Activated CD4-positive, alpha-beta T cell treated with anti-CD3 and anti-CD28 coated beads for 1 hour (primary cell): ENCODE results near the gene MAP2K2.
"Not testable (repeated sequence)": the region's sequence is repeated elsewhere in the genome, so short reads cannot be mapped to it uniquely, and the experiment has no call there.

Experiments used
- DNase-seq: peaks from one replicate; pipeline ENCODE4 v3.0.0-alpha.2; 2020

Gene MAP2K2

DNA sequence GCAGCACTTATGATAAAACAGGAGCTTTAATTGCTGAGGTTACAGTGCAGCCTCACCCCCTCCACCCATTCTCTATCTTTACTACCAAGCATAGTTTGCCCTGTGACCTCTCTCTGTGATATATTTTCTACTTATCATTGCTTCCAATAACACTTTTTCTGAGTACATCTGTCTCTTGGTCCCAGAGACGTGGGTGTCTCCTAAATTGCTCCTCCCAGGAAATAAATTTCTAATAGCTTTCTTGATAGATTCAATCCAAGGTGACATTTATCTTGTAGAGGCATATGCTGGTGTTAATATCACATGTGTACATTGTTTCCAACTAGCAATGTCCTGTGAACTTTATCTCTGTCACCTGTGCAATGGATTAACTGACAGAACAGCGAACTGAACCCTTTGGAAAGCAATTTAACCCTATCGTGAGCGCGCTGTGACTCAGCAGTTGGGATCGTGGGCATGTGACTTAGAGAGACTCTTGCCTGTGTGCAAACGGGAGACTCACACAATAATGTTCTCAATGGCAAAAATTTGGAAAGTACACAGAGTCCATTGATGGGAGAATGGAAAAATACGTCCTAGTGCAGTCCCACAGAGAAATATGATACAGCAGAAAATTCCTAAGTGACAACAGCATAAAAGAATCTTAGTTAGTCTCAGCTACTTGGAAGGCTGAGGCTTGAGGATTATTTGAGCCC is 7.0 kb upstream of the MAP2K2 start:
- no peak for DNase-seq

DNA sequence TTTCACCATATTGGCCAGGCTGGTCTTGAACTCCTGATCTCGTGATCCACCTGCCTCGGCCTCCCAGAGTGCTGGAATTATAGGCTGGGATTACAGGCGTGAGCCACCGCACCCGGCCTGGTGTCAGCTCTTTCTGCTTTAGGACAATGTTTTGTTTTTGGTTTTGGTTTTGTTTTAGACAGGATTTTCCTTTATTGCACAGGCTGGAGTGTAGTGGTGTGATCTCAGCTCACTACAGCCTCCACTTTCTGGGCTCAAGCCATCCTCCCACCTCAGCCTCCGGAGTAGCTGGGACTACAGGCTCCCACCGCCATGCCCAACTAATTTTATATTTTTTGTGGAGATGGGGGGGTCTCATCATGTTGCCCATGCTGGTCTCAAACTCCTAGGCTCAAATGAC is 5.1 kb upstream of the MAP2K2 start:
- not testable (repeated sequence) for DNase-seq

DNA sequence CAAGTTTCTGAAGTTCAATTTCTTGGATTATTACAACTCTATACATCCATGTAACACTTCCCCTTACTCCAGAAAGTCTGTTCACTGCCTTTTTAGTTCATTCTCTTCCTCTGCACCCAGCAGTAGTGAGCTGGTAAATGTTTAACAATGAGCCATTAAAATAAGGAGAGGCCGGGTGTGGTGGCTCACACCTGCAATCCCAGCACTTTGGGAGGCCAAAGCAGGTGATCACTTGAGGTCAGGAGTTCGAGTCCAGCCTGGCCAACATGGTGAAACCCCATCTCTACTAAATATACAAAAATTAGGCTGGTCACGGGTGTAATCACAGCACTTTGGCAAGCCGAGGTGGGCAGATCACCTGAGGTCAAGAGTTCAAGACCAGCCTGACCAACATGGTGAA is 3.4 kb upstream of the MAP2K2 start:
- not testable (repeated sequence) for DNase-seq

DNA sequence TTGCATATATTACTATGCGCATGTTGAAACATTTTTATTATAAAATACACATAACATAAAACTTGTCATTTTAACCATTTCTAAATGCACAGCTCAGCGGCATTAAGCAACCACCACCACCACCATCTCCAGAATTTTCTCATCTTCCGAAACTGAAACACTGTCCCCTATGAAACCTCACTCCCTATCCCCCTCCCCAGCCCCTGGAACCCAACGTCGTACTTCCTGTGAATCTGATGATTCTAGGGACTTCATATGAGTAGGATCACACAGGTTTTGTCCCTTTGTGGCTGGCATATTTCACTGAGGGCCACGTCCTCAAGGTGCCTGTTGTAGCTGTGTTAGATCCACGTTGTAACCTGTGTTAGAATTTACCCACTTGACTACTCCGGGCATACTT is 716 bp upstream of the MAP2K2 start:
- DNase-seq = no peak

DNA sequence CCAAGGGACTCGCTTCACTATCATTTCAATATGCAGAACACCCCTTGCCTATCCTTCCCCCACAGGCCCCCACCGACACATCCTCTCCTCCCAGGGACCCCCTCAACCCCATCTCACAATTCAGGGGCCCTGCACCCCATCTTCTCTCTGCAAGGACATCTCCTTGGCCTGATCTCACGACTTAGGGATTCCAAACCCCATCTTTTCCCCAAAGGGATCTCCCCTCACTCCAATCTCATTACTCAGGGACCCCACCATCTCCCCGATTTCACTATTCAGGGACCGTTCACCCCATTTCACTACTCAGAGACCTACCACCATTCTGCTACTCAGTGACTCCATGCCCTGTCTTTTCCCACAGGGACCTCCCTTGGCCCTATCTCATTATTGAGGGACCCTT is 1.4 kb downstream of the MAP2K2 start:
- no peak for DNase-seq

DNA sequence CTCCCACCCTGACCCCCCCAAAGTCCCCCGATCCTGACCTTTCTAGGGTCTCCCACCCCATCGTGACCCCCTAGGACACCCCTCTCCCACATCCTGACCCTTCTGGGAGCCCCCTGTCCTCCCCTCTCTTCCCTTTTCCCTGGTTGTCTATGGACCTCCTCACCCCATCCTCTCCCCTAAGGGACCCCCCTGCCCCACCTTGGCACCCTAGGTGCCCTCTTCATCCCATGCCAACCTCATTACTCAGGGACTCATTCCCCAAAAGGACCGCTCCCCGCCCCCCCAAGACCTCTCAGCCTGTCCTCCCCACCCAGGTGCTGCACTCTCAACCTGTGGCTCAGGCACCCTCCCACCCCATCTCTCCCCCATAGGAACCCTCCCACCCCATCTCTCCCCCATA is 2.1 kb downstream of the MAP2K2 start:
- no peak for DNase-seq

DNA sequence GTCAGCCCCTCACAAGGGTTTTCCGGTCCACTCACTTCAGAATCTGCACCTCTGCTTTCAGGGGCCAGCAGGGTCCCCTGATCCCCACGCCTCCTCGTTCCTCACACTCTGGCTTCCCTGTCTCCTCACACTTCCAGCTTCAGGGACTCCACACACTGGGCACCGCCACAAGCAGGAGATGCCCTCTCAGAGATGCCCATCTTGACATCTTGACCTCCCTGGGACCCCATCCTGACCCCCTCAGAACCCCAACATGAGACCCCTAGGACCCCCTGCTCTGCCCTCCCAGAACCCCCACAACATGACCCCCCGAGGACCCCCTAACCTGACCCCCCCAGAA is 2.7 kb downstream of the MAP2K2 start:
- no peak for DNase-seq

DNA sequence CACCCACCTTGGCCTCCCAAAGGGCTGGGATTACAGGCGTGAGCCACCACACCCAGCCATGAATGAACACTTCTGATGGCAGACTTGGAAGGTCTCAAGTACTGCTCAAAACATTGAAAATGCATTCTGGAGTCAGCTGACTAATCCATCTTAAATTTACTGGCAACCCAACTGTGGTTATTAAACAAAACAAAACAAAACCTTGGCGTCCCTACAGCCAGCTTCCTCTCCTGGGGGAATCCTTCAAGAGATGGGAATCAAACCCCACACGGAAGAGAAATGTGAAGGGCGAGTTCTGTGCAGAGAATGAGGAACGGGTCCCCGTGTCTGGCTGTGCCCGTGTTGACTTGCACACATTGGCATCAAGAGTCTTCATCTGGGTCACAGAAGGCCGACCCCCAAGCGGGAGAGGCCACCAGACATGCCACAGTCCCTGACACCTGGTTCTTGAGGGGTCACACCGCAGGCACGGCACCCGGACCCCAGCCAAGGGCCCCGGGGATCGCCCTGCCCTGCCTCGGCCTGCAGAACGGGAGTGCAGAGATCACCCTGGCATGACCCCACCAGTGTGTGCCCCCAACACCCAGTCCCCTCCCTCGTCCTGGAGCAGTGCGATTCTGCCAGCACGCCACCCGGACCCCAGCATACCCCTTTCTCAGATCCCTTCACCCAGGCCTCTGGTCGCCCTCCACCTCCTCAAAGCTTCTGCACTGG is 3.2 kb downstream of the MAP2K2 start:
- DNase-seq = no peak

DNA sequence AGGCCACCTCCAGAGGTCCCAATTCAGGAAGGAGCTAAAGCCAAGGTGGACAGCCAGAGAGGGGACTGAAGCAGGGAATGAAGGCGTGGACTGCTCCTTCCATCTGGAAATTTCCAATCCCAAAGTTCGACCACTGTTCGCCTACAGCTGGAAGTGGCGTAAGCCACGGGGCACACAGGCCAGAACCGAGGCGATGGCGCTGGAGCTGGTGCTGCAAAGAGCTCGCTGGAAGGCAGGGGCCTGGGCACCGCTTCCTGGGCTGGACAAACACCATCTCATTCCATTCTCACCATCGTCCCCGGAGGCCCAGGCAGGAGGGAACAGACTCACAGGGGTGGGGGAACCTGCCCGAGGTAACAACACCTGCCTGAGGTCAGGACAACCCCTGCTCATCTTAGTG is 4.2 kb downstream of the MAP2K2 start:
- no peak for DNase-seq

DNA sequence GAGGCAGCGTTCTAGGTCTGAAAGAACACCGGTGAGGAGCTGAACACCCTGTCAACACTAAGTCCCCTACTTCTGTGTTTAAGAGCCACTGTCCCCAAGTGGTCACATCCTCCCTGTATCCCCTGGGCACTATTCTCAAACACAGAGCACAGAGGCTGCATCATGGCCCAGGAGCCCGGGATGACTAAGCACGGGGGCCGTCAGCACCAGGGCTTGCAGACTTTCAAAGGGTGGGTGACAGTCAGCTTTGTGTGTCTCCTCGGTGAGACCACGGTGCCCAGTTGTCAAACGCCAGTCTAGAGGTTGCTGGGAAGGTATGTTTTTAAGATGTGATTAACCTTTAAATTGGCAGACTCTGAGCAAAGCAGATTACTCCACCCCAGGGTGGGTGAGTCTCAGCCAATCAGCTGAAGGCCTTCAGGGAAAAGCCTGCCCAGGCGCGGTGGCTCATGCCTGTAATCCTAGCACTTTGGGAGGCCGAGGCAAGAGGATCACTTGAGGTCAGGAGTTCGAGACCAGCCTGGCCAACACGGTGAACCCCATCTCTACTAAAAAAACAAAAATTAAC is 8.0 kb downstream of the MAP2K2 start:
- DNase-seq = no peak

DNA sequence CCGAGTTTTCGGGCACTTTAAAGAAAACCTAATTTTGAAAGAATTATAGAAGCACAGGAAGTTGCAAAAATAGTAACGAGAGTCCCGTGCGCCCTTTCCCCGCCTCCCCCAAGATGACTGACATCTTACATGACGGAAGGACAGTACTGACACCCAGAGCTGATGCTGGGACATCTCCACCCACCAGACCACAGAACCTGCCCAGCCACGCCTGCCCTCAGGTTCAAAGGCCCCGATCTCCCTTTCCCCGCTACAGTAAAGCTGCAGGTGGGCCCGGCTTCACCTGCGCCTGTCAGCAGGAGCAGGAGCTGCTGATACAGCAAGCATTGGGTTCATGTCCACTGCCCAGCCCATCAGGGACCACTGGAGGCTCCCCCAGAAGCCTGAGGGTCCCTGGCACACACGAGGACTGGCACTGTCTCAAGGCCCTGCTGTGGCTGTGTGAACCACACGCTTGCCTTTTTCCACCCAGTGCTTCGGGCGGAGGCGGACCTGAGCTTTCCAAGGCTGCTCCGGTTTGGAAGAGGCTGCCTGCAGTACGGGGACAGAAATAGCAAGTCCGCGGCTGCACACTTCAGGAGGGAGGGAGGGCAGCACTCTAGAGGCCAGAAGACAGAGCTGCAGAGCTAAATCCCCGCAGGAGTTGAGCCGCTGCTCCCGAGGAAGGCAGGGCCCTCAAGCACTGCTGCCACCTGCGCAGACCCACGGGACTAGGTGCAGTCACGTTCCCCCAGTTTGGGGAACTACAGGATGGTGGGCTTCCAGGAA is 8.7 kb downstream of the MAP2K2 start:
- peak; percentile 43 for DNase-seq

DNA sequence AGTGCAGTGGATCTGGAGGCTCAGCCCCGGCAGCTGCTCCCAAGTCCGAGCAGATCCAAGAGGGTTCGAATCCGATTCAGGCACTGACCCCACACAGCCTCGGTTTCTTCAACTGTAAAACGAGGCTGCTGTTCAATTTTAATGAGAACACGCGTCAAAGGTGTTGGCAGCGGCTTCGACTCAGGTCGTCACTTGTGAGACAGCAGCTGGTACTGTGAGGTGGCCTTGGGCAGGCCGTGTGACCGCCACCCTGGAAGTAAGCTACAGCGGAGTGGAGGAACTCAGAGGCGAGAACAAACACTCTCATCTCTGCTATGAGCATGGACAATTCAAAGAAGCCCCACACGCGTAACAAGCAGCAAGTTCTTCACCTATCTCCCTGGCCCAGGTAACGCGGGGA is 9.7 kb downstream of the MAP2K2 start:
- DNase-seq = no peak

DNA sequence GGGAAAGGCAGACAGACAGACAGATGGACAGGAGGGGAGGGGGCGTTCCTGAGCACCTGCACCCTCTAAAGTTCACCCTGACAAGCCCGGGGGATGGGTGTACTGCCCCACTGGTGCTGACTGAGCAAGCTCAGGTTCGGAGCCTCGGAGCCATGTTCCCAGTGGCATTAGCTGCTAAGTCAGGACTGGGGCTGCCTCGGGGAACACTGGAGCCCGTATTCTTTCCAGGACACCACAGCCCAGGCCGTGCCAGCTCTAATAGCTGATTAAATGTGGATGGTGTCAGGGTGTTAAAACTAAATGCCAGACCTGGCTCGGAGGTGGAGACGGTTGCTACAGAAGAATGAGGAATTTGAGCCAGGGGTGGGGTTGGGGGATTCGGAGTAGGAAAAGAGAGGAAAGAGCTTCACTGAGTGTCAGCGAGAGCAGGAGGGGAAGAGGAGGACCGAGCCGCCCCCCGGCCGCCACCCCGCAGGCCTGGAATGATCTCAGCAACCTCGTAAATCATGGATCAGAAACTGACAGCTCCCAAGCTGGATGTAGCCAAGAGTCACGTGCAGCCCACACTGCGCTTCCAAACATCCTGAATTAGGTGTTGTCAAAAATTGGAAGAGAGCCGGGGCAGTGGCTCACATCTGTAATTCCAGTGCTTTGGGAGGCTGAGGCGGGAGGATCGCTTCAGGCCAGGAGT is 10.4 kb downstream of the MAP2K2 start:
- no peak for DNase-seq

DNA sequence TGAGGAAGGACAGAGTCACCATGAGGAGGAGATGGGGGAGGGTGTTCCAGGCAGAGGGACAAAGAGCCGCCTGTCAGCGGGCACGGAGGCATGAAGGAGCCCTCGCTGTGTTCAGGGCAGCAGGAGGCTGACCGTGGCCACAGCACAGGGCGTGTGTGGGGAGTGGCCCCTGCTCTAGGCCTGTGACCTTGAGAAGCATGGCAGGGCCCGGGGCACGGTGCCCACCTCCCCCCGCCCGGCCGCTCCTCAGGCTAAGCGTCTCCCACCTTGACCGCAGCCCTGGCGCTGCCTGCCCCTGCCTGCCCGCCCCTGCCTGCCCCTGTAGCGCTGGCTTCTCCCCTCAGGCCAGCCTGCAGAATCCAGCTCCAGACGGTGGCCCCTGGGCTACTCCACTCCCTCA is 11.6 kb downstream of the MAP2K2 start:
- no peak for DNase-seq

DNA sequence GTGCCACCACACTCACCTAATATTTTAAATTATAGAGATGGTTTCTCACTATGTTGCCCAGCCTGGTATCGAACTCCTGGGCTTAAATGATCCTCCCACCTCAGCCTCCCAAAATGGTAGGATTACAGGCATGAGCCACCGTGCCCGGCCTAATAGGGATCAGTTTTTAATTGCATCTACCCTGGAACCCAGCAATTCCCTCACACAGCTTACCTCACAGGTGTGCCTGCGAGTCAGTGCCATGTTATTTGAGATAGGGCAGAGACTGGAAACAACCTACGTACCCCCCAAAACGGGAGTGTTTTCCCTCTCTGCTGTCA is 14.3 kb downstream of the MAP2K2 start:
- DNase-seq = no peak

DNA sequence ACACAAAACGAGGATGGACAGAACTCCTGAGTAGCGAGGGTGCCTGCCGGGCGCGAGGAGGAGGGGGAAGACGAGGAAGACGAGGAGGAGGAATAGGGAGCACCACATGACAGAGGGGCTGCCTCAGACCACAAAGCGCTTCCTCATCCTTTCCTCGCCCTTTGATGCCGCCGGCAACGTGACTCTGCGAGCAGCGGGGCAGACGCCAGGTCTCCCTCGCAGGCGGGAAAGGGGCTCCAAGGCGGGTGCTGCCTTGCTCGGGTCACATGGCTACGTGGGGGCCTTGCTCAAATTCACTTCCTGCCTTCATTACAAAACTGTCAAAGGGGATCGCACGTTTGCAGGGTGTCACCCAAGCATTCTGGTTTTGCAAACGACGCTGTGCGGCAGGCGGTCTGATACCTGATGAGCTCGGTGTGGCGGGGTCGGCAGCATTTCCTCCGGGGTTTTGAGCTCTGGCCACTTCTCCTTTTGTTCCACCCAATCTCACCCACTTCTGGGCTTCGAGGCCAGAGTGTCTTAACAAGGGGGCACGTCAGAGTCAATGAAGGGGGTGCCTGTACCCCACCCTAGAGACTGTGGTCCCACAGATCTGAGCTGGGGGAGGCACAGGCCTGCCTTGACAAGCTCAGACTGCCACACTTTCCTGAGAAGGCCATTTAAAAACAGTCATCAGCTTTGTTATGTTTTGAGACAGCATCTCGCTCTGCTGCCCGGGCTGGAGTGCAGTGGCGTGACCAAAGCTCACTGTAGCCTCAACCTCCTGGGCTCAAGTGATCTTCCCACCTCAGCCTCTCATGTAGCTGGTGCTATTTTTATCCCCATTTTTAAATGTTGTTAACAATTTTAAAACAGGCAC is 14.9 kb downstream of the MAP2K2 start:
- peak; percentile 49 for DNase-seq

DNA sequence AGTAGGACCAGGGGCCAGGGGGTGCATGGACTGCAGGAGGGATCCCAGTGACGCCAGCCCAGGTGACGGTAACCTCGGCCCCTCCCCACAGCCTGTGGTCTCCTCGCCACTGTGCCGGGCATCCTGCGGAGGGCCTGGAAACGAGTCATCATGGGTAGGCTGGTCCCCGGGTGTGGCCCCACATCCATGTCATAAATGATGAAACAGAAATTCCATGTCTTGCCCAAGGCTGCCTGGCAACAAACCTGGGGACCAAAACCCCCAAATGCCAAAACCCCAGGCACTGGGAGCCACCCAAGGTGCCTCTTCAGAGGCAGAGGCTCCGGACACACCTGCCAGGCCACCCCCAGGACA is 20.9 kb downstream of the MAP2K2 start:
- no peak for DNase-seq

DNA sequence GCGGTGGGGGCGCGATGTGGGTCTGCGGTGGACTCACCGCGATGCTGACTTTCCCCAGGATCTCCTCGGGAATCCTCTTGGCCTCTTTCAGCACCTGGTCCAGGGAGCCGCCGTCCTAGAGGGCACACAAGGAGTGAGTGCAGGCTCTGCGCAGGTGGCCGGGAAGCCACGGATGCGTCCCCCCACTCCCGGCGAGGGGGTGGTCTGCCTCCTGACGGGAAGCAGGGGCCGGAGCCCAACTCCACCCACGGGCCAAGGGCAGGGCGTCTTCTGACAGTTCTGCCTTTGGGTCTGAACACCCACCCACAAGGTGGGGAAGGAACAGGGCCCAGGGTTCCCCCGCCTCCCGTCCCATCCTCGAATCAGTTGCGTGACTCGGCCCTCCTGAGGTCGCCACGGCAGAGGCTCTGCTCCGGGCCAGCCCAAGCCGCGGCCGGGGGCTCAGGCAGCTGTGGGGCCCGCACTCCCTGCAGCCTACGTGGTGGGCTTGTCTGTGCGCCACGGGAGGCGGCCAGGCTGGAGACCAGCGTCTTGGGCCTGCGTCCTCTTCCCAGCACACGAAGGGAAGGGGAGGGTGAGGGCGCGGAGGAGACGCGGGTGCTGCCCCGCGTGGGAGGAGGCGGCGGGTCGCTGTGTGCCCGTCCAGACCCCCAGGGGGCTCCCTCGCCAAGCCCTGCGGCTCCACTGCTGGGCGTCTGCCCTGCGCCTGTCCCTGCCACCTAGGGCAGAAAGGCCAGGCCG is 21.4 kb downstream of the MAP2K2 start:
- no peak for DNase-seq

DNA sequence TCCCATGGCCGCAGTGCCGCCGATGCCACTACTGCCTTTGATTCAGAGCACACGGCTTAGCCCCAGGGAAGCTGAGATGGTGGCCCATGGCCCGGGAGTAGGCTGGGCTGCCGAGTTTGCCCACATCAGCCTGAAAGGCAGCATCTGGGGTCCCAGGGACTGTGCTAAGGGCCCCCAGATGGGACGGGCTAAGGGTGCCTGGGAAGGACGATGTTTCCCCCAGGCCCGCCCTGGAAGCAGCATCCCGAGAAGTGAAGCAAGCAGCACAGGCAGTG is 22.5 kb downstream of the MAP2K2 start:
- no peak for DNase-seq

DNA sequence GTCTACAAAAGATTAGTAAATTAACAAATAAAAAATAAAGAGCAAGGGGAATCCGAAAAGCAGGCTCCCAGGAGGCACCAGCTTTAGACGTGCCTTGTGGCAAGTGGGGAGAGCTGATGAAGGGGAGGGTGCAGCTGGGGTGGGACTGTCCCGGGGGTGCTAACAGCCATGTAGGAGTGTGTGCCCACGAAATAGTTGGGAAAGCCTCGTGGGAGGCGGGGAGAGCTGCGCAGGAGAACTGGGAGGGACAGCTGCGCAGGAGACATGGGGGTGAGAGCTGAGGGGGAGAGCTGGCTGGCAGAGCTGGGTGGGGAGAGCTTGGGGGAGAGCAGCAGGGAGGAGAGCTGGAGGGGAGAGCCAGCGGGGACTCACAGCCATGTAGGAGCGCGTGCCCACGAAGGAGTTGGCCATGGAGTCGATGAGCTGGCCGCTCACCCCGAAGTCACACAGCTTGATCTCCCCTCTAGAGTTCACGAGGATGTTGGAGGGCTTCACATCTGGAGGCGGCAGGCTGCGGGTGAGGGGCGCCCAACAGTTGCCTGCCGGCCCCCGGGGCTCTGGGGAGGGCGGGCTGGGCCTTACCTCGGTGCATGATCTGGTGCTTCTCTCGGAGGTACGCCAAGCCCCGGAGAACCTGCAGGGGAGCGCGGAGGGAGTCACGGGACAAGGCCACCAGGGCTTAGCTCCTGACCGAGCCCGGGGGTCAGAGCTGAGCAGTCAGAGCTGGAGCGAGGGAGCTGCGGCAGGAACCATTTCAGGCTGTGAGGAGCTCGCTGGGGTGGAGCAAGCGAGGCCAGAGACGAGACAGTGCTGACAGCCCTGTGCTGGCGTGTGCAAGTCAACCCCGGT is 23.1 kb downstream of the MAP2K2 start:
- no peak for DNase-seq
